Stomach (tissue), 4 donors: ENCODE measurements around the gene SART1.

ENCODE experiments used
- EP300 ChIP-seq: sonication (generic); formaldehyde crosslinking; IDR thresholded peaks from one replicate; pipeline ENCODE4 v1.6.1; 2017; ENCODE audit warnings: antibody characterized with exemption
- TF ChIP-seq, protein P1 (sequence below), 7 experiments: fragments of 450-650 bp in 4 of 7; fragments of 200-600 bp in 3 of 7; sonication (generic) in 3 of 7; IDR thresholded peaks; one replicate each; pipeline ENCODE4 v1.5.1; 2016 to 2019; ENCODE audit warnings: antibody characterized with exemption in 7 of 7, control low read depth in 2 of 7, mild to moderate bottlenecking in 1 of 7

DNA sequence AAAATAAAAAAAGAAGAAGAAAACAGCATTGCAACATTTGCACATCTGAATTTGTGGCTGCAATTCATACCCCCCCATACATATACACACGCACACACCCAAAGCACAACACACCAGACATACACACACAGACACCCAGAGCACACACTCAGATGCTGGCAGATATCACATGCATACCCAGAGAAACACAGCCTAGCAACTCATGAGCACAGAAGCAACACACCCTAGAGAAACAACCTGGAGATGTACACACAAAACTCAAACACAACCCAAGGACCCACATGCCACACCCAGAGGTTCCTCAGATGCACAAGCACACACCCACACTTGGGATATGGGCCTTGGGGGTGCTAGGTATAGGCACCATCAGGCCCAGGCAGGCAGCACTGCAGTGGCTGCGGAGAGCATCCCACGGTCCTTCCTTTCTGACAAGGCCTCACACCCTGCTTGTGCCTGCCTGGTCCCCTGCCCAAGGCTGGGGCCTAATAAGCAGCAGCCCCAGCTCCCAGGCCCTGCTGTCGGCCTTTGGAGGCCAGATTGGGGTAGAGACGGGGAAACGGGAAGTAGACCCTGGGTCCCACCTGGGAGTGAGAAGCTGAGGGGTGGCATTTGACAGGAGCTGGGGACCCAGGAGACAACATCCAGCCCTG, 53.4 kb downstream of the SART1 start:
- TF ChIP-seq, protein P1, sequence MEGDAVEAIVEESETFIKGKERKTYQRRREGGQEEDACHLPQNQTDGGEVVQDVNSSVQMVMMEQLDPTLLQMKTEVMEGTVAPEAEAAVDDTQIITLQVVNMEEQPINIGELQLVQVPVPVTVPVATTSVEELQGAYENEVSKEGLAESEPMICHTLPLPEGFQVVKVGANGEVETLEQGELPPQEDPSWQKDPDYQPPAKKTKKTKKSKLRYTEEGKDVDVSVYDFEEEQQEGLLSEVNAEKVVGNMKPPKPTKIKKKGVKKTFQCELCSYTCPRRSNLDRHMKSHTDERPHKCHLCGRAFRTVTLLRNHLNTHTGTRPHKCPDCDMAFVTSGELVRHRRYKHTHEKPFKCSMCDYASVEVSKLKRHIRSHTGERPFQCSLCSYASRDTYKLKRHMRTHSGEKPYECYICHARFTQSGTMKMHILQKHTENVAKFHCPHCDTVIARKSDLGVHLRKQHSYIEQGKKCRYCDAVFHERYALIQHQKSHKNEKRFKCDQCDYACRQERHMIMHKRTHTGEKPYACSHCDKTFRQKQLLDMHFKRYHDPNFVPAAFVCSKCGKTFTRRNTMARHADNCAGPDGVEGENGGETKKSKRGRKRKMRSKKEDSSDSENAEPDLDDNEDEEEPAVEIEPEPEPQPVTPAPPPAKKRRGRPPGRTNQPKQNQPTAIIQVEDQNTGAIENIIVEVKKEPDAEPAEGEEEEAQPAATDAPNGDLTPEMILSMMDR (IDR thresholded peaks at IDR 0.05), result no peak
- TF ChIP-seq EP300, result no peak
